Ureter (tissue), 1 donor: ENCODE data around the gene TMEM74B. TPM values are rescaled to one million over a fixed set of nuclear protein-coding genes. Genes with fewer than 3 reads are reported as not detected.

Source experiments
- DNase-seq: peaks from one replicate; pipeline ENCODE4 v3.0.0-alpha.2; 2020; ENCODE audit warnings: low spot score
- total RNA-seq: library from RNA; stranded (reverse); gene quantifications from one replicate; pipeline ENCODE4 v1.2.4, GENCODE V29; 2023
- donor health status: DM: yes; HTN: yes; CAD: no.

Gene TMEM74B
- total RNA-seq, 1 donor from 2014 or later: 3.6 TPM

GRCh38 chr20:1144401-1145172 is 40.2 kb downstream of the TMEM74B start:
- no peak for DNase-seq

DNA sequence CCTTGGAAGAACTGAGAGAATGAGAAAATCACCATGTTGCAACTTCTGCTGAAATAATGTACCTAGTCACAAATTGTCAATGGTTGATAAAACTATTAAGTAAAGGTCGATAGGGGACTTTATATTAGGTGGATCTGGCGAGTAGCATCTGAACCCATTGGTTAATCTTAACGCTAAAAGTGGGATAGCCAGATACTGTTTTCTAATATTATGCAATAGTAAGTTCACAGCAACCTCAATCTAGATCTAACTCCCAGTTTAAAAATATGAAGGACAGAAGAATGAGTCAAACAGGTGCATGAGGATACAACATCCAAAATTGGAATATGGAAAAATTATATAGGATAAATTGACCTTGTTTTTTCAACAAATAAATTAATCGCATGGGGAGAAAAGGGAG is 47.5 kb downstream of the TMEM74B start:
- DNase-seq: no peak

- DNase-seq: no peak
These were observed 49.9 kb downstream of the TMEM74B start for GRCh38 chr20:1134836-1135235.

DNA sequence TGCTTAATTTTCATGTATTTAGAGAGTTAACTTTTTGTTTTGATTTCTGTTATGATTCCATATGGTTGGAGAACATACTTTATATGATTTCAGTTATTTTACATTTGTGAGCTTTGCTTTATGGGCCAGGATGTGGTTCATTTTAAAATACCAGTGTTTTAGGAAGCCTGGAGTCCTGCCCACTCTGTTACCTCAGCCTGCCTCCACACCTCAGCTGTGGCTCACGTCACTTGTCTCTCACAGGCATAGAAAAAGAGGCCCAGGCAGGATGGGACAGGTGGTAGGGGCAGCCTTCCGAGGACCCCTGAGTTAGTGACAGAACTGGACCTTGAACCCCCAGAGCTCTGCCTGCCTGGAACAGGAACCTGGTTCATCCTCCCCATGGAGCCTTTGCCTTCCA is 50.4 kb downstream of the TMEM74B start:
- no peak for DNase-seq

DNA sequence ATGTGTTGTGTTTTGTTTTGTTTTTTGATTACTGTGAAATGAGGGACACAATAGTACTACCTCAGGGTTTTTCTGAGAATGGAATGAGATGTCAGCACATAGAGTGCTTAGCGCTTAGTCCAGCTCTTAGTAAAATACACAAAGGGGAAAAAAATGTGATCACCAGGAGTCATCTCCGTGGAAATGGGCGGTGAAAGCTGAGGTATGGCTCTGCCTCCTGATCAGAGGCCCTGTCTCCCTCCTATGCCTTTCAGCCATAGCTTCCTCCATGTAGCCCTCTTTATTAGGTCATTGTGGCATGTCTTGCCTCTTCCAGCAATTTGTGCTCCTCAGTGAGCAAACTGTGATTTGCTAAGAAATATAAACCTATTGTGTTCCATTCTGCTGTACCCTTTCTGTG is 53.4 kb downstream of the TMEM74B start:
- DNase-seq: no peak

- no peak for DNase-seq
These were observed 53.9 kb downstream of the TMEM74B start for GRCh38 chr20:1130847-1131246.

Other genes with a start within 250 kb of the TMEM74B start
- not detected for gene RSPO4, start 182.7 kb downstream of the TMEM74B start, total RNA-seq
- gene PSMF1, start 66.4 kb downstream of the TMEM74B start, total RNA-seq: 184 TPM
- 1.2 TPM for gene C20orf202, start 18.5 kb upstream of the TMEM74B start, total RNA-seq
- not detected for gene RAD21L1, start 41.1 kb upstream of the TMEM74B start, total RNA-seq
- gene SNPH, start 81.3 kb upstream of the TMEM74B start, total RNA-seq: 6.0 TPM
- gene SDCBP2, start 144.2 kb upstream of the TMEM74B start, total RNA-seq: 15.2 TPM
- gene FKBP1A, start 208.1 kb upstream of the TMEM74B start, total RNA-seq: 260 TPM